Measurements from ENCODE around the gene NHERF2.

NHERF2 gene

DNA sequence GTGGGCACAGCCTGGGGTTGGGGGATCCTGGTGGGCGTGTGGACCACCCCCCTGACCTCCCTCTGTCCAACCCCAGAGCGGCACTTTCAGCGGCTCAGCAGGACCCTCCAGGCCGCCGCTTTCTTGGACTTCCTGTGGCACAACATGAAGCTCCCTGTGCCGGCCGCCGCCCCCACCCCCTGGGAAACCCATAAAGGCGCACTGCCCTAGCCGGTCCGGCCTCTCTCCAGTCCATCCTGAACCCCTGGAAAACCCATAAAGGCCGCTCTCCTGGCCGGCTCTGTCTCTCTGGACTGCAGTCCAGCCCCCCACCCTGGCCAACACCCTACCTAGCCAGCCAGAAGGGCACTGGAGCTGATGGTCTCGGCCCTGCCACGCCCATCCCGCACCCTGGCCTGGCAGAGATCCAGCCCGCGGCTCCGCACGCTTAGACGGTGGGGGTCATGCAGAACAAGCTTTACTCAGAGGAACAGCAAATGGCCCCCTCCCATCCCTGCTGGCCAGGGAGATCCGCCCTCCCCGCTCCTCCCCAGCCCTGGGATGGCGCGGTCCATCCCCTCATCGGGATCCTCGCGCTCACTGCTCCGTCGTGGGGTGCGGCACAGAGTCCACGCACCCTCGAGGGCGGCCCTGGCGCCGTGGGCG, 48.1 kb upstream of the NHERF2 start:
- H4K20me1 ChIP-seq (ENCODE audit: insufficient read depth, low read length, poor library complexity, severe bottlenecking), result no peaks in the 10 kb centered on the region
- H3K9ac ChIP-seq (ENCODE audit: low read depth, low read length, poor library complexity, severe bottlenecking), result no peak overlapping the region
- no peak overlapping the region for H2AFZ ChIP-seq (ENCODE audit: low read length)
- H3K4me3 ChIP-seq (ENCODE audit: low read length, poor library complexity, severe bottlenecking), result no peak overlapping the region
- H3K27me3 ChIP-seq (ENCODE audit: insufficient read depth, low read length, poor library complexity, severe bottlenecking), result no peaks in the 10 kb centered on the region
- no peak overlapping the region for H3K4me2 ChIP-seq (ENCODE audit: low read depth, low read length, poor library complexity, severe bottlenecking)
- no peaks in the 10 kb centered on the region for H3K4me1 ChIP-seq (ENCODE audit: insufficient read depth, low read length, poor library complexity, severe bottlenecking)
- no peaks in the 10 kb centered on the region for H3K9me2 ChIP-seq (replicated peaks; ENCODE audit: low read depth, low read length)
- H3K9me3 ChIP-seq (ENCODE audit: insufficient read depth, low read depth, low read length), result no peaks in the 10 kb centered on the region
- no peaks in the 10 kb centered on the region for H3K36me3 ChIP-seq (ENCODE audit: insufficient read depth, low read length)
- peaks cover 3% of the 10 kb centered on the region; the same call in 1 of the 2 replicates for H3K79me2 ChIP-seq (ENCODE audit: insufficient read depth, low read length)
- TF ChIP-seq, protein P1, sequence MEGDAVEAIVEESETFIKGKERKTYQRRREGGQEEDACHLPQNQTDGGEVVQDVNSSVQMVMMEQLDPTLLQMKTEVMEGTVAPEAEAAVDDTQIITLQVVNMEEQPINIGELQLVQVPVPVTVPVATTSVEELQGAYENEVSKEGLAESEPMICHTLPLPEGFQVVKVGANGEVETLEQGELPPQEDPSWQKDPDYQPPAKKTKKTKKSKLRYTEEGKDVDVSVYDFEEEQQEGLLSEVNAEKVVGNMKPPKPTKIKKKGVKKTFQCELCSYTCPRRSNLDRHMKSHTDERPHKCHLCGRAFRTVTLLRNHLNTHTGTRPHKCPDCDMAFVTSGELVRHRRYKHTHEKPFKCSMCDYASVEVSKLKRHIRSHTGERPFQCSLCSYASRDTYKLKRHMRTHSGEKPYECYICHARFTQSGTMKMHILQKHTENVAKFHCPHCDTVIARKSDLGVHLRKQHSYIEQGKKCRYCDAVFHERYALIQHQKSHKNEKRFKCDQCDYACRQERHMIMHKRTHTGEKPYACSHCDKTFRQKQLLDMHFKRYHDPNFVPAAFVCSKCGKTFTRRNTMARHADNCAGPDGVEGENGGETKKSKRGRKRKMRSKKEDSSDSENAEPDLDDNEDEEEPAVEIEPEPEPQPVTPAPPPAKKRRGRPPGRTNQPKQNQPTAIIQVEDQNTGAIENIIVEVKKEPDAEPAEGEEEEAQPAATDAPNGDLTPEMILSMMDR (conservative IDR thresholded peaks at IDR 0.05; ENCODE audit: low read length), result no peak
- TF ChIP-seq EZH2phosphoT487 (IDR thresholded peaks at IDR 0.05; ENCODE audit: borderline replicate concordance), result no peak
- no peaks in the 10 kb centered on the region for H3F3A ChIP-seq (ENCODE audit: low read depth)

DNA sequence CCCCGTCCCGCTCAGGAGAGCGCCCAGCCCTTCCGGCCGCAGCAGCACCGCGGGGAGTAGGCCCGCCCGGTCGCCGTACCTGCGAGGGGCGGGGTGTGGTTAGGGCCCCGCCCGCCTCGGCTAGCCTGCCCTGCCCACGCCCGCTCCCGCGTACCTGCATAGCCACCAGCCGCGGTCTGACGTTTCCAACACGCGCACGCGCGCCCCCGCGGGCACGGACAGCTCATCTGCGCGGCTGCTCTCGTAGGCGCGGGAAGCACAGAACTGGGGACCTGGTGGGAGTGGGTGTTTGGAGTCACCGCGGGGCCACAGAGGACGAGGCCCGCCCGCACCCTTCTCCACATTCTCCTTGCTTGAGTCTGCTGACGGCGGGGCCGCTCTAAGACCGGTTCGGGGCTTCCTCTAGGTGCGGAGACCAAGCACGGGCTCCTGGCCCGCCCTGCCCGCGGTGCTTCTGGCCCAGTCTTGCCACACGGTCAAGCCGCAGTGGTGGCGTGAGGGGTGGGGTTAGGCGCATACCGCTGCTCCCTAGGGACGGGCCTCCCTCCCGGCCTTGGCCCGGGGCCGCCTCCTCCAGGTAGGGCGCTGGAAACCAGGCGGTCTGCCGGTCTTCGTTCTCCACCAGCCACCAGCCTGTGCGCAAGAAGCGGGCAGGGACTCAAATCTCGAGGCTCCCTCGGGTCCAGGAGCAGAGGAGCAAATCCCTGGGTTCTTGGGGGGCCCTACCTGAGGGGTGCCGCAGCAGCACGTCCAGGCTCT, 47.3 kb upstream of the NHERF2 start:
- Histone ChIP-seq H4K20me1 (ENCODE audit: insufficient read depth, low read length, poor library complexity, severe bottlenecking) (no peaks in the 10 kb centered on the region), H2AFZ (ENCODE audit: low read length) (no peak overlapping the region), H3K9me2 (replicated peaks; ENCODE audit: low read depth, low read length) (no peaks in the 10 kb centered on the region), H3K4me2 (ENCODE audit: low read depth, low read length, poor library complexity, severe bottlenecking) (no peak overlapping the region), H3K4me1 (ENCODE audit: insufficient read depth, low read length, poor library complexity, severe bottlenecking) (no peaks in the 10 kb centered on the region), H3K27me3 (ENCODE audit: insufficient read depth, low read length, poor library complexity, severe bottlenecking) (no peaks in the 10 kb centered on the region), H3K4me3 (ENCODE audit: low read length, poor library complexity, severe bottlenecking) (no peak overlapping the region), H3F3A (ENCODE audit: low read depth) (no peaks in the 10 kb centered on the region), H3K36me3 (ENCODE audit: insufficient read depth, low read length) (no peaks in the 10 kb centered on the region), H3K79me2 (ENCODE audit: insufficient read depth, low read length) (peaks cover 2% of the 10 kb centered on the region; the same call in 1 of the 2 replicates), H3K9ac (ENCODE audit: low read depth, low read length, poor library complexity, severe bottlenecking) (no peak overlapping the region), H3K9me3 (ENCODE audit: insufficient read depth, low read depth, low read length) (no peaks in the 10 kb centered on the region)
- TF ChIP-seq, protein P1 (conservative IDR thresholded peaks at IDR 0.05; ENCODE audit: low read length), result no peak
- TF ChIP-seq EZH2phosphoT487 (IDR thresholded peaks at IDR 0.05; ENCODE audit: borderline replicate concordance), result no peak

GRCh38 chr16:1980030-1980769, 46.5 kb upstream of the NHERF2 start:
- no peak overlapping the region for H2AFZ ChIP-seq (ENCODE audit: low read length)
- no peaks in the 10 kb centered on the region for H3K4me1 ChIP-seq (ENCODE audit: insufficient read depth, low read length, poor library complexity, severe bottlenecking)
- H3F3A ChIP-seq (ENCODE audit: low read depth), result no peaks in the 10 kb centered on the region
- H3K4me3 ChIP-seq (ENCODE audit: low read length, poor library complexity, severe bottlenecking), result no peak overlapping the region
- no peaks in the 10 kb centered on the region for H3K9me3 ChIP-seq (ENCODE audit: insufficient read depth, low read depth, low read length)
- H4K20me1 ChIP-seq (ENCODE audit: insufficient read depth, low read length, poor library complexity, severe bottlenecking), result no peaks in the 10 kb centered on the region
- TF ChIP-seq, protein P1 (conservative IDR thresholded peaks at IDR 0.05; ENCODE audit: low read length), result no peak
- no peak for TF ChIP-seq EZH2phosphoT487 (IDR thresholded peaks at IDR 0.05; ENCODE audit: borderline replicate concordance)
- H3K79me2 ChIP-seq (ENCODE audit: insufficient read depth, low read length), result peaks cover 10% of the 10 kb centered on the region
- no peak overlapping the region for H3K9ac ChIP-seq (ENCODE audit: low read depth, low read length, poor library complexity, severe bottlenecking)
- no peaks in the 10 kb centered on the region for H3K9me2 ChIP-seq (replicated peaks; ENCODE audit: low read depth, low read length)
- H3K4me2 ChIP-seq (ENCODE audit: low read depth, low read length, poor library complexity, severe bottlenecking), result no peak overlapping the region
- H3K36me3 ChIP-seq (ENCODE audit: insufficient read depth, low read length), result no peaks in the 10 kb centered on the region
- H3K27me3 ChIP-seq (ENCODE audit: insufficient read depth, low read length, poor library complexity, severe bottlenecking), result no peaks in the 10 kb centered on the region

Data from Loucy (cell line).